Osteocyte (in vitro differentiated cells): ENCODE measurements around the gene DIPK1A. TPM values are rescaled to one million over a fixed set of nuclear protein-coding genes. Genes with fewer than 3 reads are reported as not detected.

Experiments used
- DNase-seq: peaks from one replicate; pipeline ENCODE4 v3.0.0; 2021; ENCODE audit warnings: mixed read lengths; ENCODE audit not compliant: unreplicated experiment; ENCODE audit errors: extremely low spot score
- H3K27ac Mint-ChIP-seq: one replicate; pipeline ENCODE4 v1.8.0; 2021; ENCODE audit warnings: mild to moderate bottlenecking, mixed read lengths; ENCODE audit not compliant: unreplicated experiment
- H3K27me3 Mint-ChIP-seq: one replicate; pipeline ENCODE4 v1.8.0; 2021; ENCODE audit warnings: mixed read lengths; ENCODE audit not compliant: unreplicated experiment
- H3K36me3 Mint-ChIP-seq: one replicate; pipeline ENCODE4 v1.8.0; 2021; ENCODE audit warnings: mixed read lengths; ENCODE audit not compliant: unreplicated experiment
- H3K4me1 Mint-ChIP-seq: one replicate; pipeline ENCODE4 v1.8.0; 2021; ENCODE audit warnings: mixed read lengths; ENCODE audit not compliant: unreplicated experiment
- H3K4me3 Mint-ChIP-seq: one replicate; pipeline ENCODE4 v1.8.0; 2021; ENCODE audit warnings: mild to moderate bottlenecking, moderate library complexity, mixed read lengths; ENCODE audit not compliant: unreplicated experiment
- H3K9me3 Mint-ChIP-seq: one replicate; pipeline ENCODE4 v1.8.0; 2021; ENCODE audit warnings: mixed read lengths; ENCODE audit not compliant: unreplicated experiment
- total RNA-seq: library from RNA; stranded (reverse); gene quantifications from 2 replicates; pipeline ENCODE4 v1.2.1, GENCODE V29; 2021
- TF ChIP-seq, protein P1 (sequence below): fragments of 200-600 bp; sonication (generic); IDR thresholded peaks from 2 replicates; pipeline ENCODE4 v1.5.0; 2021; ENCODE audit warnings: antibody characterized with exemption, mild to moderate bottlenecking, moderate library complexity

The DIPK1A gene
- total RNA-seq, 1 donor from 2014 or later, result 6.3 TPM

DNA sequence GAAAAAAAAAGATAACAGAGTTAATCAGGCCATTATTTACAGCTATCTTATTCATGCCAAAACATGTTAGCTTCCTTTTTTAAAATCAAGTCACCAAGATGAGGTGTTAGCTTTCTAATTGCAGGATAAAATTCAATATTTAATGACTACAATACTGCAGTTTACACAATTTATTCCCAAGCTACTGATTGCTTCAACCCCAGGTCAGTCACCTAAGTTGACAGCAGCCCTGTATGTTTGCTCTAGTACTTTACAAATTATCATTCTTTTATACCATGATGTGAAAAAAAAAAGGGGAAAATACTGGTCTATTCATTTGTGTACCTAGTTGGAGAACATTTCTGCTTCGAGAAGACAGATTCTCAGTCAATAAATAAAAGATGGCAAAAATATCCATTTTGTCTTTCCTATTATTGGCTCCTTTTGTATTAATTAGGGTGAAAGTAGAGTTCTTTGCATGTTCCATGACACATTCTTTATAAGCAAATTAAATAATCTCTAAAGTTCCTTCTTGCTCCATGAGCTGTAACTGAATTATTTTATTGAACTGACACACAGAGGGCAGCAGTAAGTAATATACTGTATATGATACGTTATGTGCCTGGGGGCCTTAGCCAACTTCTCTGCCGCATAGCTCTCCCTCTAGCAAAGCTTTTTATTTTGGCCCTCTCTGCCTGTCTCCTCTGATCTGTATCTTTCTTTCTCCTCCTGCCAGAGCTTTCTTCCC lies 48.0 kb downstream of the DIPK1A start:
- H3K27ac Mint-ChIP-seq, result no peak overlapping the region
- no peaks in the 10 kb centered on the region for H3K27me3 Mint-ChIP-seq
- H3K36me3 Mint-ChIP-seq, result no peaks in the 10 kb centered on the region
- H3K4me3 Mint-ChIP-seq, result no peak overlapping the region
- H3K9me3 Mint-ChIP-seq, result no peaks in the 10 kb centered on the region
- no peak for DNase-seq
- TF ChIP-seq, protein P1, sequence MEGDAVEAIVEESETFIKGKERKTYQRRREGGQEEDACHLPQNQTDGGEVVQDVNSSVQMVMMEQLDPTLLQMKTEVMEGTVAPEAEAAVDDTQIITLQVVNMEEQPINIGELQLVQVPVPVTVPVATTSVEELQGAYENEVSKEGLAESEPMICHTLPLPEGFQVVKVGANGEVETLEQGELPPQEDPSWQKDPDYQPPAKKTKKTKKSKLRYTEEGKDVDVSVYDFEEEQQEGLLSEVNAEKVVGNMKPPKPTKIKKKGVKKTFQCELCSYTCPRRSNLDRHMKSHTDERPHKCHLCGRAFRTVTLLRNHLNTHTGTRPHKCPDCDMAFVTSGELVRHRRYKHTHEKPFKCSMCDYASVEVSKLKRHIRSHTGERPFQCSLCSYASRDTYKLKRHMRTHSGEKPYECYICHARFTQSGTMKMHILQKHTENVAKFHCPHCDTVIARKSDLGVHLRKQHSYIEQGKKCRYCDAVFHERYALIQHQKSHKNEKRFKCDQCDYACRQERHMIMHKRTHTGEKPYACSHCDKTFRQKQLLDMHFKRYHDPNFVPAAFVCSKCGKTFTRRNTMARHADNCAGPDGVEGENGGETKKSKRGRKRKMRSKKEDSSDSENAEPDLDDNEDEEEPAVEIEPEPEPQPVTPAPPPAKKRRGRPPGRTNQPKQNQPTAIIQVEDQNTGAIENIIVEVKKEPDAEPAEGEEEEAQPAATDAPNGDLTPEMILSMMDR, result no peak
- H3K4me1 Mint-ChIP-seq, result no peaks in the 10 kb centered on the region

DNA sequence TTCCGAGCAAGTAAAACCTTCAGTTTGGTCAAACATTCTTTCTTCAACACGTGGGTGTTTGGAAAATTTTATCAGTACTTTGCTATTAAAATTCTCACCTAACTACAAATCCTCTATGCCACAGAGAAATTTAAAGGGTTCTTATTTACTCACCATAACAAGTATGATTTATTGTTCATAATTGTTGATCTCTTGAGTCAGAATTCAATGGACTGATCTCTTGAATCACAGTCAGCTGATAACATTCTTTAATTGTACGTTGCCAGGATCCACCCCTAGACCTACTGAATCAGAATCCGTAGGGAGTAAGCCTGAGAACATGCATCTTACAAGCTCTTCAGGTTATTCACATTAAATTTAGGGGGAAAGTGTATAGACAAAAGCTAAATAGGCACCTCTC lies 51.2 kb downstream of the DIPK1A start:
- Mint-ChIP-seq H3K27ac (no peak overlapping the region), H3K4me1 (no peaks in the 10 kb centered on the region), H3K27me3 (no peaks in the 10 kb centered on the region), H3K36me3 (no peaks in the 10 kb centered on the region), H3K4me3 (no peak overlapping the region), H3K9me3 (peaks cover 10% of the 10 kb centered on the region)
- no peak for DNase-seq
- TF ChIP-seq, protein P1, result no peak

DNA sequence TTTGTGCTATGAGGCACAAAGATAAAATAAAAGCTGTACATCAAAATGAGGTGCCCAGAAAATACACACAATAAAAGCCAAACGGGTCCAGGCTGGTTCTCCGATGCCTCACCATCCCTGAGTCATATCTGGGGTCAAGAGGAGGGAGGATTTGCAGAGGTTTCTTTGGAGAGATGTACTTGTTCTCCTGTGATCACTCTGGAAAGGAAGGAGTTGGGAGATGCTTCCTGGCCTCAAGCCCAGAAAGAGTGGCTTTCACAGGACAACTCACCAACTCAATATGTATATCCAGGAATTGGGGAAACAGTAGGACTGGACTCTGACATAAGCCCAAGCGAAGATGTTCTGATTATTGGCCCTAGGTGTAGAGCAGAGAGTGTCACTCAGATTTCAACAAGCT lies 51.9 kb downstream of the DIPK1A start:
- no peak overlapping the region for H3K4me3 Mint-ChIP-seq

DNA sequence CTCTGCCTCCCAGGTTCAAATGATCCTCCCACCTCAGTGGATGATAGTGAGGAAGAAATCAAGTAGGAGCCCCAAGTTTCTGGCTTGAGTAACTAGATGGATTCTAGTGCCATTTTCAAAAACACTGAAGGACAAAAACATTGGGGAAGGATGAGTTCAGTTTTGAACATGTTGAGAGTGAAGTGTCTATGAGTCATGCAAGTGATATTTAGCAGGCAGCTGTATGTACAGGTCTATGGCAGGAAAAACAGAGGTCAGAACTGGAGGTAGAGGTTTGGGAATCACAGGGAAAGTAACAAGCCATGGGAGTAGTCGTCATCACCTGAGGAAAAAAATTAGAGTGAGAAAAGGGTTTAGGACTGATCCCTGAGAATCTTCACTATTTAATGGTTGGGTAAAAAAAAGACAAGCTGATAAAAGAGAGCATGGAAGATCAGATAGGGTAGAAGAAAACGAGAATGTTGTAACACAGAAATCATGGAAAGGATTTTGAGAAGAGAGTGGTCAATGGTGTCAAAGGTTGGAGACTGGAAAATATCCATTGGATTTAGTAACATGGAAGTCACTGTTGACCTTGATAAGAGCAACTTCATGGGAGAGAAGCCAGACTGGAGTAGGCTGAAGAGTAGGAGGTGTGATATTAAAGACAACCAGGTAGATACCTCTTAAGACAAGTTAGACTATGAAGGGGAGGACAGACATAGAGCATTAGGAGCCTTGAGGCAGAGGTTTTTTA lies 53.1 kb downstream of the DIPK1A start:
- no peak for DNase-seq
- H3K4me3 Mint-ChIP-seq, result no peak overlapping the region
- H3K27me3 Mint-ChIP-seq, result no peaks in the 10 kb centered on the region
- peaks cover 14% of the 10 kb centered on the region for H3K9me3 Mint-ChIP-seq
- H3K36me3 Mint-ChIP-seq, result no peaks in the 10 kb centered on the region
- no peaks in the 10 kb centered on the region for H3K4me1 Mint-ChIP-seq
- no peak overlapping the region for H3K27ac Mint-ChIP-seq
- TF ChIP-seq, protein P1, result no peak

More for the DNA sequence above, 51.9 kb downstream of the DIPK1A start:
- Mint-ChIP-seq H3K27ac (no peak overlapping the region), H3K27me3 (no peaks in the 10 kb centered on the region), H3K4me1 (no peaks in the 10 kb centered on the region), H3K36me3 (no peaks in the 10 kb centered on the region), H3K9me3 (peaks cover 14% of the 10 kb centered on the region)
- no peak for DNase-seq
- TF ChIP-seq, protein P1, result no peak

DNA sequence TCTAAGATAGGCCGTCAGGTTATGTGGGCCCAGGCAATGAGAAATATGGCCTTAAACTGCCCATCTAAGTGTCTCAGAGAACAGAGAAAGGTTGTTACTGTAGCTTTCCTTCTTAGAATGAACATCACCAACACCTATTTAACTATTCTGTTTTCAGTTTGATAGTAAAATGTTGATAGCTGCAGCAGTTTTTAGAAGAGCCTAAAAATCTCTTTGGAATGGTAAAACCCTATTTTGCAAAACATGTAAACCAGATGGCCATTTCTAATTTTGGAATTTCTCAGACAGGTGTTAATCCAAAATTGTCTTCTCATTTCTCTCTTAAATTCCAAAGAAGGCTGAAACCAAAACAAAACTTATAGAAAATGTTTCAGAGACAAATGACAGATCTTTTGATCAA lies 57.5 kb downstream of the DIPK1A start:
- TF ChIP-seq, protein P1, result no peak

More for the DNA sequence above, 57.5 kb downstream of the DIPK1A start:
- Mint-ChIP-seq H3K4me3 (no peak overlapping the region), H3K9me3 (peaks cover 28% of the 10 kb centered on the region), H3K36me3 (peaks cover 6% of the 10 kb centered on the region), H3K4me1 (no peaks in the 10 kb centered on the region), H3K27ac (no peak overlapping the region), H3K27me3 (no peaks in the 10 kb centered on the region)
- no peak for DNase-seq
